Gastrocnemius medialis (tissue), 4 donors: Measurements from ENCODE around the gene CDK5R1.

ENCODE experiments used
- CTCF ChIP-seq, 5 experiments: fragments of 450-650 bp in 3 of 5; fragments of 200-600 bp in 2 of 5; sonication (generic) in 2 of 5; IDR thresholded peaks in 4 of 5; conservative IDR thresholded peaks in 1 of 5; 1 replicate in 4 of 5; 2 replicates in 1 of 5; pipeline ENCODE4 v1.5.1; 2016 to 2019; ENCODE audit warnings: antibody characterized with exemption in 5 of 5, mild to moderate bottlenecking in 3 of 5, moderate library complexity in 3 of 5
- POLR2A ChIP-seq, 2 donors: fragments of 450-650 bp; IDR thresholded peaks; one replicate each; pipeline ENCODE4 v1.6.1; 2017; ENCODE audit warnings: antibody characterized with exemption in 2 of 2, mild to moderate bottlenecking in 2 of 2, moderate library complexity in 2 of 2

DNA sequence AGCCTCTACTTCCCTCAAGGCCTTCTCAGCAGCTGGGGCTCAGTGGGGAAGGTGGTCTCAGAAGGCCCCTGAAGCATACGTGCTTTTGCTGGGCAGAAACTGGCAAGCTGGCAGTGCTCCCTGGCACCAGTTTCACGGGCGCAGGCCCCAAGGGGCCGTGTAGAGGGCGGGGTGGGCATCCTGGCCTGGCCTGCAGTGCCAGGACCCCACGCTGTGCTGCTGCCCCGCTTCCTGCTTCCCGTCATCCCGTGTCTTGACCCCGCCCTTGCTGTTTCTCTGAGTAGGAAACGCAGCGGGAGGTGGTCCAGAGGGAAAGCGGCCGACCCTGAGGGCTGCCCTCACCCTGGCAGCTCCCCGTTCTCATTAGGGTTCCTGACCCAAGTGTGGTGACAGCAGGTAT, 6.8 kb downstream of the CDK5R1 start:
- no peak for TF ChIP-seq CTCF (IDR thresholded peaks at IDR 0.05 in 4 of 5, conservative IDR thresholded peaks at IDR 0.05 in 1 of 5)
- TF ChIP-seq POLR2A (IDR thresholded peaks at IDR 0.05): no peak
